Left colon (tissue), 2 donors: ENCODE data around the gene MAN2A1. TPM values are rescaled to one million over a fixed set of nuclear protein-coding genes. Genes with fewer than 3 reads are reported as not detected.
"Not testable (repeated sequence)": the region's sequence is repeated elsewhere in the genome, so short reads cannot be mapped to it uniquely, and the experiment has no call there.

ENCODE experiments used
- ATAC-seq: fragments of 200-7000 bp; cut with Tn5 transposase; one replicate; pipeline ENCODE4 v1.9.1; 2020; ENCODE audit warnings: mild to moderate bottlenecking, moderate library complexity
- DNase-seq, 2 donors: peaks; one replicate each; pipeline ENCODE4 v3.0.0-alpha.2; 2020
- intact Hi-C, 2 donors: fragments of 100-400 bp; cut with DNase I in 1 of 2; cut with micrococcal nuclease in 1 of 2; formaldehyde crosslinking; loops; one replicate each; pipeline versions ENCODE4 v1.11.2 to v1.14.0; 2022; cut with DNase I, micrococcal nuclease
- total RNA-seq, 2 donors: library from RNA; stranded (reverse); fragmentation: NEBNext Ultra II Directional; extraction: Animal tissue kit (Norgen Biotek cat#: 25700); gene quantifications; one replicate each; pipeline ENCODE4 v1.2.1, GENCODE V29; 2021
- donor health status: DM: no; HTN: no; CAD: no.
- donor health status: DM: yes; HTN: yes; CAD: no.

Gene MAN2A1
- total RNA-seq, 2 donors from 2014 or later: 89.5 to 106 TPM

- intact Hi-C loops: no loop called here
- no peak for DNase-seq
- no peak for ATAC-seq
Observed at GRCh38 chr5:109877670-109878045, 187.9 kb downstream of the MAN2A1 start.

GRCh38 chr5:109878887-109879286, 189.2 kb downstream of the MAN2A1 start:
- no peak for ATAC-seq
- DNase-seq: no peak
- intact Hi-C loops: no loop called here

- intact Hi-C loops: no loop called here
- DNase-seq (no peak), ATAC-seq (no peak)
Observed at GRCh38 chr5:109880907-109881685, 191.4 kb downstream of the MAN2A1 start.

- intact Hi-C loops: no loop called here
- no peak for DNase-seq
- no peak for ATAC-seq
Observed at GRCh38 chr5:109882546-109882945, 192.8 kb downstream of the MAN2A1 start.

GRCh38 chr5:109884676-109885075, 194.9 kb downstream of the MAN2A1 start:
- no peak for DNase-seq
- intact Hi-C loops: no loop called here
- no peak for ATAC-seq

- intact Hi-C loops: no loop called here
- ATAC-seq: no peak
- DNase-seq: no peak
Observed at GRCh38 chr5:109885205-109885604, 195.5 kb downstream of the MAN2A1 start.

GRCh38 chr5:109888989-109889388, 199.3 kb downstream of the MAN2A1 start:
- no peak for ATAC-seq
- intact Hi-C loops: no loop called here
- no peak for DNase-seq

GRCh38 chr5:109893271-109893670, 203.5 kb downstream of the MAN2A1 start:
- ATAC-seq, intact Hi-C loops, DNase-seq: not testable (repeated sequence)

GRCh38 chr5:109898269-109899162, 208.8 kb downstream of the MAN2A1 start:
- no peak for DNase-seq
- intact Hi-C loops: no loop called here
- ATAC-seq: no peak

GRCh38 chr5:109899163-109899535, 209.4 kb downstream of the MAN2A1 start:
- intact Hi-C loops: no loop called here
- ATAC-seq: no peak
- no peak for DNase-seq

GRCh38 chr5:109900461-109900860, 210.7 kb downstream of the MAN2A1 start:
- no peak for ATAC-seq
- no peak for DNase-seq
- intact Hi-C loops: no loop called here

GRCh38 chr5:109900911-109901627, 211.3 kb downstream of the MAN2A1 start:
- DNase-seq: no peak
- ATAC-seq: peak; percentile 74
- intact Hi-C loops: no loop called here

GRCh38 chr5:109901628-109901981, 211.9 kb downstream of the MAN2A1 start:
- DNase-seq (no peak), ATAC-seq (peak; percentile 34)
- intact Hi-C loops: no loop called here

- DNase-seq: no peak
- ATAC-seq: no peak
- intact Hi-C loops: no loop called here
Observed at GRCh38 chr5:109903061-109903460, 213.3 kb downstream of the MAN2A1 start.

GRCh38 chr5:109905906-109906305, 216.2 kb downstream of the MAN2A1 start:
- intact Hi-C loops: no loop called here
- no peak for DNase-seq
- no peak for ATAC-seq

GRCh38 chr5:109907189-109907588, 217.5 kb downstream of the MAN2A1 start:
- no peak for DNase-seq
- intact Hi-C loops: no loop called here
- ATAC-seq: no peak

- intact Hi-C loops: no loop called here
- DNase-seq (no peak), ATAC-seq (no peak)
Observed at GRCh38 chr5:109907731-109908130, 218.0 kb downstream of the MAN2A1 start.

- ATAC-seq (no peak), DNase-seq (no peak)
- intact Hi-C loops: no loop called here
Observed at GRCh38 chr5:109908366-109908765, 218.6 kb downstream of the MAN2A1 start.

- ATAC-seq (no peak), DNase-seq (no peak)
- intact Hi-C loops: no loop called here
Observed at GRCh38 chr5:109910874-109911273, 221.1 kb downstream of the MAN2A1 start.

- intact Hi-C loops: no loop called here
- ATAC-seq (no peak), DNase-seq (no peak)
Observed at GRCh38 chr5:109911731-109912130, 222.0 kb downstream of the MAN2A1 start.
